Left lung (tissue), 10 donors: ENCODE measurements around the gene VRK3. TPM values are rescaled to one million over a fixed set of nuclear protein-coding genes. Genes with fewer than 3 reads are reported as not detected.
"Not testable (repeated sequence)": the region's sequence is repeated elsewhere in the genome, so short reads cannot be mapped to it uniquely, and the experiment has no call there.

Experiments used
- ATAC-seq: fragments of 200-7000 bp; cut with Tn5 transposase; one replicate; pipeline ENCODE4 v1.9.1; 2020; ENCODE audit warnings: moderate library complexity
- DNase-seq, 4 donors: peaks; one replicate each; pipeline ENCODE4 v3.0.0-alpha.2; 2013 to 2020
- H3K27ac ChIP-seq, 2 donors: fragments of 200-600 bp; sonication (generic) in 1 of 2; one replicate each; pipeline versions ENCODE4 v1.5.0 to v1.8.0; 2020 to 2021
- H3K27me3 ChIP-seq, 2 donors: fragments of 200-600 bp; sonication (generic) in 1 of 2; one replicate each; pipeline versions ENCODE4 v1.5.0 to v1.8.0; 2020 to 2021
- H3K36me3 ChIP-seq, 2 donors: fragments of 200-600 bp; sonication (generic) in 1 of 2; one replicate each; pipeline versions ENCODE4 v1.5.0 to v1.8.0; 2020 to 2021
- H3K4me1 ChIP-seq, 2 donors: fragments of 200-600 bp; one replicate each; pipeline ENCODE4 v1.8.0; 2021
- H3K4me3 ChIP-seq, 2 donors: fragments of 200-600 bp; sonication (generic) in 1 of 2; one replicate each; pipeline versions ENCODE4 v1.5.0 to v1.8.0; 2020 to 2021; ENCODE audit warnings: mild to moderate bottlenecking in 1 of 2
- H3K9me3 ChIP-seq, 2 donors: fragments of 200-600 bp; sonication (generic) in 1 of 2; one replicate each; pipeline versions ENCODE4 v1.5.0 to v1.8.0; 2020 to 2021
- intact Hi-C, 2 donors: fragments of 100-400 bp; cut with DNase I; formaldehyde crosslinking; loops; one replicate each; pipeline versions ENCODE4 v1.11.2 to v1.14.2; 2022
- polyA plus RNA-seq, 6 donors: library from polyadenylated mRNA; unstranded; fragments of 120-200 nt; gene quantifications; one replicate each; pipeline ENCODE4 v1.2.1, GENCODE V29; 2013; ENCODE audit not compliant: insufficient read length in 6 of 6
- total RNA-seq, 2 donors: library from RNA; stranded (reverse); fragmentation: NEBNext Ultra II Directional; extraction: Animal tissue kit (Norgen Biotek cat#: 25700); gene quantifications; one replicate each; pipeline ENCODE4 v1.2.1, GENCODE V29; 2021
- TF ChIP-seq, protein P1 (sequence below), 2 donors: fragments of 200-600 bp; sonication (generic) in 1 of 2; IDR thresholded peaks; one replicate each; pipeline versions ENCODE4 v1.5.0 to v1.8.0; 2021; ENCODE audit warnings: antibody characterized with exemption in 2 of 2
- donor health status: DM: no; HTN: yes; CAD: no.
- donor health status: DM: no; HTN: no; CAD: no.

Gene VRK3
- total and polyA plus RNA-seq, 8 donors: 37.5 to 43.4 (median 39.4) TPM

DNA sequence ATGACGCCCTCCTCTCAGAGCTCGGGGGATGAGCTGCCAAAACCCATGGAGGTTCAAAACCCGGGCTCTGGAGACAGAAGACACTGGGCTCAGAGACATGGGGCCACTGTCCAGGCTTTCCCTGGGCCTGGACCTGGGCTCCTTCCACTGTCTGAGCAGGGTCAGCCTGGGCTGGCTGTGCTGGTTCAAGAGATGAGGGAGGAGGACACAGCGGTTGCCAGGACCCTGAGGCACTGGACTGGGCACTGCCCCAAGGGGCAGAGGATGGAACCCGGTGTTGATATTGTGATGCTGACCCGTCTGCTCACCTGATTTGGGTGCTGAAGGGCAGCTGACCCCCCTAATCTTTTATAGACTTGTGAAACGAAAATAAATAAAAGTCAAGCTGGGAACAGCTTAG lies 50.1 kb downstream of the VRK3 start:
- H3K36me3 ChIP-seq: peaks cover 0 to 62% of the 10 kb centered on the region in 2 donors
- H3K27ac ChIP-seq: no peak overlapping the region
- DNase-seq (peak in 1 of 4 donors; percentile 38), ATAC-seq (no peak)
- peaks cover 0 to 20% of the 10 kb centered on the region in 2 donors for H3K4me1 ChIP-seq
- TF ChIP-seq, protein P1, sequence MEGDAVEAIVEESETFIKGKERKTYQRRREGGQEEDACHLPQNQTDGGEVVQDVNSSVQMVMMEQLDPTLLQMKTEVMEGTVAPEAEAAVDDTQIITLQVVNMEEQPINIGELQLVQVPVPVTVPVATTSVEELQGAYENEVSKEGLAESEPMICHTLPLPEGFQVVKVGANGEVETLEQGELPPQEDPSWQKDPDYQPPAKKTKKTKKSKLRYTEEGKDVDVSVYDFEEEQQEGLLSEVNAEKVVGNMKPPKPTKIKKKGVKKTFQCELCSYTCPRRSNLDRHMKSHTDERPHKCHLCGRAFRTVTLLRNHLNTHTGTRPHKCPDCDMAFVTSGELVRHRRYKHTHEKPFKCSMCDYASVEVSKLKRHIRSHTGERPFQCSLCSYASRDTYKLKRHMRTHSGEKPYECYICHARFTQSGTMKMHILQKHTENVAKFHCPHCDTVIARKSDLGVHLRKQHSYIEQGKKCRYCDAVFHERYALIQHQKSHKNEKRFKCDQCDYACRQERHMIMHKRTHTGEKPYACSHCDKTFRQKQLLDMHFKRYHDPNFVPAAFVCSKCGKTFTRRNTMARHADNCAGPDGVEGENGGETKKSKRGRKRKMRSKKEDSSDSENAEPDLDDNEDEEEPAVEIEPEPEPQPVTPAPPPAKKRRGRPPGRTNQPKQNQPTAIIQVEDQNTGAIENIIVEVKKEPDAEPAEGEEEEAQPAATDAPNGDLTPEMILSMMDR (IDR thresholded peaks at IDR 0.05): no peak
- intact Hi-C loops: no loop called here
- no peaks in the 10 kb centered on the region for H3K9me3 ChIP-seq
- H3K27me3 ChIP-seq: peaks cover 0 to under 1% of the 10 kb centered on the region in 2 donors
- H3K4me3 ChIP-seq: no peak overlapping the region

DNA sequence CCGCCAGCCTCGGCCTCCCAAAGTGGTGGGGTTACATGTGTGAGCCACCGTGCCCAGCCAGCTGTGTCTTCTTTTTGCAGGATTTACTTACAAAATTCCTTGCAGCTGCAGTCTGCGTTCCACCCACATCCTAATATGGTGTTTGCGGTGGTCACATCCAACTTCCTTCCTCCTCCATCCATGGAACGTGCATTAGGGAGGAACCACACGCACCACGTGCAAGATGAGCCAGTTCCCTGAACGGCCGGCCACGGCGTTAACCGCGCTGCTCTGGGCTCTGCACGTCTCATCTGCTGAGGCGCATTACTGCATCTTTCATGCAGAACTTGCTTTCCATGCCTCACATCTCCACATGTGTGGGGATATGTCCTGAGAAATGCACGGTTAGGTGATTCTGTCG lies 51.2 kb downstream of the VRK3 start:
- Histone ChIP-seq H3K4me3 (no peak overlapping the region), H3K9me3 (no peaks in the 10 kb centered on the region), H3K4me1 (peaks cover 0 to 24% of the 10 kb centered on the region in 2 donors), H3K27ac (no peak overlapping the region), H3K27me3 (peaks cover 0 to 7% of the 10 kb centered on the region in 2 donors), H3K36me3 (peaks cover 0 to 52% of the 10 kb centered on the region in 2 donors)
- TF ChIP-seq, protein P1 (IDR thresholded peaks at IDR 0.05): no peak
- ATAC-seq (peak; percentile 59), DNase-seq (peak in 2 of 4 donors; percentile 61 to 80)
- intact Hi-C loops: no loop called here

DNA sequence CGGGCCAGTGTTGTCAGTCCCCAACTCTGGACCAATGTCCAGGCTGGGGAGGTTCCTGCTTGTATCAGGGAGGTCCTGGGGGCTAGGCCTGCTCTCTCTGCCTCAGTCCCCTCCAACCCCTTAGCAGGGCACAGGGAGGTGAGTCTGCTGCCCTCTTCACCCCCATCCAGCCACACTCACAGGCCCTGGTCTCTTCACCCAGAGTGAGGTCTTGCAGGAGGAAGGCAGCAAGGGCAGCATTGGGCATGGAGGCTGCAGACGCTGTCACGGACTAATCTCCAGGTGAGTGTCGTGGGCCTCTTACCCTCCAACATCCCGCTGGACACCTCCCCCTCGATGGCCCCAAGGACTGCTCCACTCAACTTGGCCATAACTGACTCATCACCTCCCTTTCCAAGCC lies 52.3 kb downstream of the VRK3 start:
- H3K36me3 ChIP-seq: peaks cover 0 to 41% of the 10 kb centered on the region in 2 donors
- H3K9me3 ChIP-seq: no peaks in the 10 kb centered on the region
- H3K4me3 ChIP-seq: no peak overlapping the region
- H3K27me3 ChIP-seq: peaks cover 0 to 18% of the 10 kb centered on the region in 2 donors
- intact Hi-C loops: no loop called here
- H3K4me1 ChIP-seq: peaks cover 0 to 29% of the 10 kb centered on the region in 2 donors
- H3K27ac ChIP-seq: no peak overlapping the region
- DNase-seq (peak in 1 of 4 donors; percentile 15), ATAC-seq (no peak)
- TF ChIP-seq, protein P1 (IDR thresholded peaks at IDR 0.05): no peak

DNA sequence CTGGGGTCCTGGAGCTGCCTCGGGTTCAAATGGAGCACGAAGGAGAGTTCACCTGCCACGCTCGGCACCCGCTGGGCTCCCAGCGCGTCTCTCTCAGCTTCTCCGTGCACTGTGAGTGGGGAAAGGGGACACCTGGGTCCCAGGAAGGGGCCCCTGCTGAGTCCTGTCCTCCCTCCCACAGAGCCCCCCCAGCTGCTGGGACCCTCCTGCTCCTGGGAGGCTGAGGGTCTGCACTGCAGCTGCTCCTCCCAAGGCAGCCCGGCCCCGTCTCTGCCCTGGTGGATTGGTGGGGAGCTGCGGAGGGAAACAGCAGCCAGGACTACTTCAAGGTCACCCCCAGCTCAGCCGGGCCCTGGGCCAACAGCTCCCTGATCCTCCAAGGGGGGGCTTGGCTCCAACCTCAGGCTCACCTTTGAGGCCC lies 53.2 kb downstream of the VRK3 start:
- peak in 1 of 4 donors; percentile 56 for DNase-seq
- TF ChIP-seq, protein P1 (IDR thresholded peaks at IDR 0.05): no peak
- H3K4me3 ChIP-seq: peak overlapping the region in 1 of 2 donors; percentile 10
- peaks cover 0 to 33% of the 10 kb centered on the region in 2 donors for H3K36me3 ChIP-seq
- ATAC-seq: no peak
- intact Hi-C loops: no loop called here
- peaks cover 0 to 20% of the 10 kb centered on the region in 2 donors for H3K27me3 ChIP-seq
- H3K27ac ChIP-seq: no peak overlapping the region
- H3K9me3 ChIP-seq: no peaks in the 10 kb centered on the region
- peaks cover 0 to 29% of the 10 kb centered on the region in 2 donors for H3K4me1 ChIP-seq

DNA sequence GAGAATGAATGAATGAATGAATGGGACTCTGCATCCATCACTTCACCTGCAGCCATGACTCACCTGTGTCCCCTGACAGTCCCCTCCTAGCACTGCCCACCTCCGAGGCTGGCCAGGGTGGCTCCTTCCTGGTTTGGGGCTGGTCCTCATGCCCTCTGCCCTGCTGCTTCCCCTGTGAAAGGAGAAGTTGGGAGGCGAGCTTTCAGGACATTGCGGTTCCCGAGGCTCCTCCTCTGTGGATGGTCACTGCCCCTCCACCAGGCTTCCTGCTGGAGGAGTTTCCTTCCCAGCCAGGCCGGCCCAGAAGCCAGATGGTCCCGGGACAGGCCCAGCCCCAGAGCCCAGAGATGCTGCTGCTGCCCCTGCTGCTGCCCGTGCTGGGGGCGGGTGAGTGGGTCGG lies 55.8 kb downstream of the VRK3 start:
- Histone ChIP-seq H3K4me1 (peaks cover 0 to 34% of the 10 kb centered on the region in 2 donors), H3K27ac (peak overlapping the region in 1 of 2 donors; percentile 69), H3K36me3 (peaks cover 0 to 11% of the 10 kb centered on the region in 2 donors), H3K4me3 (peak overlapping the region in 1 of 2 donors; percentile 37), H3K27me3 (peaks cover 0 to 20% of the 10 kb centered on the region in 2 donors)
- ATAC-seq: peak; percentile 72
- H3K9me3 ChIP-seq, intact Hi-C loops: not testable (repeated sequence)
- DNase-seq: peak in 2 of 4 donors; percentile 62 to 68
